ENCODE measurements around the gene PHLDB3.

- no peak for TF ChIP-seq POLR2A (IDR thresholded peaks at IDR 0.05)
- no peak for TF ChIP-seq CTCF (IDR thresholded peaks at IDR 0.05)
- no peak for TF ChIP-seq POLR2AphosphoS5 (IDR thresholded peaks at IDR 0.05)
- no peak for TF ChIP-seq EP300 (IDR thresholded peaks at IDR 0.05)
Measured at GRCh38 chr19:43457809-43458208, 46.7 kb downstream of the PHLDB3 start.
